Activated naive CD8-positive, alpha-beta T cell (primary cell): ENCODE measurements around the gene NPHP4.

ENCODE experiments used
- H3K27ac Mint-ChIP-seq: one replicate; pipeline ENCODE4 v1.8.0; 2021; ENCODE audit warnings: mixed read lengths
- H3K27me3 Mint-ChIP-seq: one replicate; pipeline ENCODE4 v1.8.0; 2021; ENCODE audit warnings: mixed read lengths
- H3K36me3 Mint-ChIP-seq: one replicate; pipeline ENCODE4 v1.8.0; 2021; ENCODE audit warnings: mixed read lengths
- H3K4me1 Mint-ChIP-seq: one replicate; pipeline ENCODE4 v1.8.0; 2021; ENCODE audit warnings: low read depth, mixed read lengths
- H3K4me3 Mint-ChIP-seq: one replicate; pipeline ENCODE4 v1.8.0; 2021; ENCODE audit warnings: mild to moderate bottlenecking, mixed read lengths
- H3K9me3 Mint-ChIP-seq: one replicate; pipeline ENCODE4 v1.8.0; 2021; ENCODE audit warnings: low read depth, mixed read lengths

Gene NPHP4

GRCh38 chr1:5822266-5822665 is 170.0 kb downstream of the NPHP4 start:
- H3K4me3 Mint-ChIP-seq: no peak overlapping the region
- H3K9me3 Mint-ChIP-seq: peaks cover 3% of the 10 kb centered on the region
- no peaks in the 10 kb centered on the region for H3K36me3 Mint-ChIP-seq
- H3K4me1 Mint-ChIP-seq: no peaks in the 10 kb centered on the region
- peaks cover 10% of the 10 kb centered on the region for H3K27me3 Mint-ChIP-seq
- H3K27ac Mint-ChIP-seq: no peak overlapping the region

- Mint-ChIP-seq H3K27ac (no peak overlapping the region), H3K9me3 (peaks cover 3% of the 10 kb centered on the region), H3K4me3 (no peak overlapping the region), H3K36me3 (no peaks in the 10 kb centered on the region), H3K27me3 (peaks cover 10% of the 10 kb centered on the region), H3K4me1 (no peaks in the 10 kb centered on the region)
These were observed 170.6 kb downstream of the NPHP4 start for GRCh38 chr1:5821540-5822176.

GRCh38 chr1:5820026-5820421 is 172.2 kb downstream of the NPHP4 start:
- H3K4me3 Mint-ChIP-seq: no peak overlapping the region
- H3K36me3 Mint-ChIP-seq: no peaks in the 10 kb centered on the region
- H3K4me1 Mint-ChIP-seq: no peaks in the 10 kb centered on the region
- H3K27me3 Mint-ChIP-seq: peaks cover 22% of the 10 kb centered on the region
- peaks cover 3% of the 10 kb centered on the region for H3K9me3 Mint-ChIP-seq
- H3K27ac Mint-ChIP-seq: no peak overlapping the region

- peaks cover 3% of the 10 kb centered on the region for H3K9me3 Mint-ChIP-seq
These were observed 172.7 kb downstream of the NPHP4 start for GRCh38 chr1:5819391-5820025.

GRCh38 chr1:5818755-5819154 is 173.5 kb downstream of the NPHP4 start:
- Mint-ChIP-seq H3K27ac (no peak overlapping the region), H3K4me1 (no peaks in the 10 kb centered on the region), H3K36me3 (no peaks in the 10 kb centered on the region), H3K4me3 (no peak overlapping the region), H3K27me3 (peaks cover 20% of the 10 kb centered on the region), H3K9me3 (no peaks in the 10 kb centered on the region)

More at GRCh38 chr1:5819391-5820025, 172.7 kb downstream of the NPHP4 start:
- peaks cover 22% of the 10 kb centered on the region for H3K27me3 Mint-ChIP-seq
- no peak overlapping the region for H3K4me3 Mint-ChIP-seq
- no peaks in the 10 kb centered on the region for H3K4me1 Mint-ChIP-seq
- no peaks in the 10 kb centered on the region for H3K36me3 Mint-ChIP-seq
- no peak overlapping the region for H3K27ac Mint-ChIP-seq

GRCh38 chr1:5815716-5816115 is 176.5 kb downstream of the NPHP4 start:
- H3K27me3 Mint-ChIP-seq: peaks cover 26% of the 10 kb centered on the region
- no peaks in the 10 kb centered on the region for H3K9me3 Mint-ChIP-seq

GRCh38 chr1:5815211-5815610 is 177.0 kb downstream of the NPHP4 start:
- H3K27ac Mint-ChIP-seq: no peak overlapping the region
- H3K4me3 Mint-ChIP-seq: no peak overlapping the region

More at GRCh38 chr1:5815716-5816115, 176.5 kb downstream of the NPHP4 start:
- no peak overlapping the region for H3K4me3 Mint-ChIP-seq
- H3K27ac Mint-ChIP-seq: no peak overlapping the region
- no peaks in the 10 kb centered on the region for H3K4me1 Mint-ChIP-seq
- no peaks in the 10 kb centered on the region for H3K36me3 Mint-ChIP-seq

GRCh38 chr1:5814046-5814619 is 178.1 kb downstream of the NPHP4 start:
- Mint-ChIP-seq H3K27ac (no peak overlapping the region), H3K27me3 (peaks cover 25% of the 10 kb centered on the region), H3K4me1 (no peaks in the 10 kb centered on the region), H3K9me3 (no peaks in the 10 kb centered on the region), H3K4me3 (no peak overlapping the region), H3K36me3 (no peaks in the 10 kb centered on the region)

More at GRCh38 chr1:5815211-5815610, 177.0 kb downstream of the NPHP4 start:
- H3K4me1 Mint-ChIP-seq: no peaks in the 10 kb centered on the region
- H3K27me3 Mint-ChIP-seq: peaks cover 25% of the 10 kb centered on the region
- no peaks in the 10 kb centered on the region for H3K9me3 Mint-ChIP-seq
- H3K36me3 Mint-ChIP-seq: no peaks in the 10 kb centered on the region

- Mint-ChIP-seq H3K27me3 (peaks cover 19% of the 10 kb centered on the region), H3K9me3 (no peaks in the 10 kb centered on the region), H3K36me3 (no peaks in the 10 kb centered on the region), H3K4me3 (no peak overlapping the region), H3K4me1 (no peaks in the 10 kb centered on the region), H3K27ac (no peak overlapping the region)
These were observed 178.7 kb downstream of the NPHP4 start for GRCh38 chr1:5813480-5813879.
